Measurements from ENCODE around the gene ALPK3. TPM values are rescaled to one million over a fixed set of nuclear protein-coding genes. Genes with fewer than 3 reads are reported as not detected.

Gene ALPK3
- total RNA-seq, 1 donor from 2014 or later = 10.8 TPM

- H3K4me3 Mint-ChIP-seq = no peak overlapping the region
- H3K27me3 Mint-ChIP-seq = no peaks in the 10 kb centered on the region
- no peak for TF ChIP-seq CTCF (conservative IDR thresholded peaks at IDR 0.05)
- DNase-seq (ENCODE audit: extremely low spot score, unreplicated experiment) = no peak
- no peaks in the 10 kb centered on the region for H3K9me3 Mint-ChIP-seq
- peaks cover 15% of the 10 kb centered on the region for H3K36me3 Mint-ChIP-seq
- H3K4me1 Mint-ChIP-seq (ENCODE audit: unreplicated experiment) = no peaks in the 10 kb centered on the region
- no peak overlapping the region for H3K27ac Mint-ChIP-seq
Measured at GRCh38 chr15:84778194-84778593, 39.0 kb upstream of the ALPK3 start.

GRCh38 chr15:84780492-84780891, 36.7 kb upstream of the ALPK3 start:
- H3K4me1 Mint-ChIP-seq (ENCODE audit: unreplicated experiment) = no peaks in the 10 kb centered on the region
- TF ChIP-seq CTCF (conservative IDR thresholded peaks at IDR 0.05) = no peak
- no peak overlapping the region for H3K4me3 Mint-ChIP-seq
- no peak overlapping the region for H3K27ac Mint-ChIP-seq
- peaks cover 11% of the 10 kb centered on the region for H3K36me3 Mint-ChIP-seq
- H3K27me3 Mint-ChIP-seq = no peaks in the 10 kb centered on the region
- DNase-seq (ENCODE audit: extremely low spot score, unreplicated experiment) = no peak
- no peaks in the 10 kb centered on the region for H3K9me3 Mint-ChIP-seq

GRCh38 chr15:84781495-84781894, 35.7 kb upstream of the ALPK3 start:
- Mint-ChIP-seq H3K9me3 (no peaks in the 10 kb centered on the region), H3K27me3 (no peaks in the 10 kb centered on the region), H3K36me3 (peaks cover 18% of the 10 kb centered on the region), H3K4me3 (no peak overlapping the region), H3K4me1 (ENCODE audit: unreplicated experiment) (no peaks in the 10 kb centered on the region), H3K27ac (no peak overlapping the region)
- TF ChIP-seq CTCF (conservative IDR thresholded peaks at IDR 0.05) = no peak
- no peak for DNase-seq (ENCODE audit: extremely low spot score, unreplicated experiment)

GRCh38 chr15:84782346-84782745, 34.8 kb upstream of the ALPK3 start:
- H3K27ac Mint-ChIP-seq = no peak overlapping the region
- H3K9me3 Mint-ChIP-seq = no peaks in the 10 kb centered on the region
- no peak overlapping the region for H3K4me3 Mint-ChIP-seq
- no peaks in the 10 kb centered on the region for H3K27me3 Mint-ChIP-seq
- DNase-seq (ENCODE audit: extremely low spot score, unreplicated experiment) = no peak
- TF ChIP-seq CTCF (conservative IDR thresholded peaks at IDR 0.05) = no peak
- peaks cover 18% of the 10 kb centered on the region for H3K36me3 Mint-ChIP-seq
- H3K4me1 Mint-ChIP-seq (ENCODE audit: unreplicated experiment) = no peaks in the 10 kb centered on the region

- peaks cover 18% of the 10 kb centered on the region for H3K36me3 Mint-ChIP-seq
- no peaks in the 10 kb centered on the region for H3K9me3 Mint-ChIP-seq
- H3K27ac Mint-ChIP-seq = no peak overlapping the region
- no peak for DNase-seq (ENCODE audit: extremely low spot score, unreplicated experiment)
- no peaks in the 10 kb centered on the region for H3K4me1 Mint-ChIP-seq (ENCODE audit: unreplicated experiment)
- TF ChIP-seq CTCF (conservative IDR thresholded peaks at IDR 0.05) = no peak
- H3K27me3 Mint-ChIP-seq = no peaks in the 10 kb centered on the region
- no peak overlapping the region for H3K4me3 Mint-ChIP-seq
Measured at GRCh38 chr15:84783493-84784251, 33.5 kb upstream of the ALPK3 start.

Measured in type B pancreatic cell (in vitro differentiated cells).